ENCODE results near the gene DRD2. TPM values are rescaled to one million over a fixed set of nuclear protein-coding genes. Genes with fewer than 3 reads are reported as not detected.

DRD2 gene
- total and polyA plus RNA-seq, 9 donors: 0.07 to 0.32 (median 0.15) TPM; not detected in 2

DNA sequence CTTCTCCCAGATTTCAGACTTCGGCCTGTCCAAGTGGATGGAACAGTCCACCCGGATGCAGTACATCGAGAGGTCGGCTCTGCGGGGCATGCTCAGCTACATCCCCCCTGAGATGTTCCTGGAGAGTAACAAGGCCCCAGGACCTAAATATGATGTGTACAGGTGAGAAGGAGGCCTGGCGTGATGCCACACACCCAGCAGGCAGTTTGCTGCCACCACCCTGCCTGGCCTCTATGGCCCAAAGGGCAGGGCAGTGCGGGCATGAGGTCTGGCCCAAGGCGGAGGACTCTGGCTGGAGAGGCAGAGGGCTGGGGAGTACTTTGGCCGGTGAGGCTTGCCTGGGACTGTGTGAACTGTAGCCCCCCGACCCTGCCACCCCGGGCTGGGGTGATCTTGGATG, 80.3 kb downstream of the DRD2 start:
- no peak for DNase-seq
- no peaks in the 10 kb centered on the region for H3K4me1 ChIP-seq (ENCODE audit: control insufficient read depth, insufficient read depth, low read length)
- no peak overlapping the region for H3K27ac ChIP-seq (ENCODE audit: low read length)
- H3K27me3 ChIP-seq (ENCODE audit: control insufficient read depth, insufficient read depth, low read length): no peaks in the 10 kb centered on the region
- 83% methylated on average over 6 of the region's 11 CpGs for WGBS (ENCODE audit: insufficient coverage)
- H3K4me3 ChIP-seq (ENCODE audit: low read length): no peak overlapping the region
- H3K36me3 ChIP-seq (ENCODE audit: control insufficient read depth, insufficient read depth, low read length): no peaks in the 10 kb centered on the region
- H3K9me3 ChIP-seq (replicated peaks; ENCODE audit: control insufficient read depth, low read depth, low read length): no peaks in the 10 kb centered on the region

DNA sequence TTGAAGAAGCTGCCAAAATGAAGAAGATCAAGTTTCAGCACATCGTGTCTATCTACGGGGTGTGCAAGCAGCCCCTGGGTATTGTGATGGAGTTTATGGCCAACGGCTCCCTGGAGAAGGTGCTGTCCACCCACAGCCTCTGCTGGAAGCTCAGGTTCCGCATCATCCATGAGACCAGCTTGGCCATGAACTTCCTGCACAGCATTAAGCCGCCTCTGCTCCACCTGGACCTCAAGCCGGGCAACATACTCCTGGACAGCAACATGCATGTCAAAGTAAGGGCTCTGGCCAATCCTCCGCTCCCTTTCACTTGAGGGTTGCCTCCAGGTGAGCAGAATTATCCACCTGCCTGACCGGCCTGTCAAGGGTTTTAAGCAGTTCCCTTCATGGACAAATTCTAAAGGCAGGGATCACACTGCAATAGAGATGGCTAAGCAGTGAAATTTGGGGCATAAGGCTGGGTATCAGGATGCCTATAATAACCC, 81.7 kb downstream of the DRD2 start:
- H3K4me1 ChIP-seq (ENCODE audit: control insufficient read depth, insufficient read depth, low read length): no peaks in the 10 kb centered on the region
- no peaks in the 10 kb centered on the region for H3K9me3 ChIP-seq (replicated peaks; ENCODE audit: control insufficient read depth, low read depth, low read length)
- 57% methylated on average over 7 of the region's 8 CpGs for WGBS (ENCODE audit: insufficient coverage)
- no peaks in the 10 kb centered on the region for H3K36me3 ChIP-seq (ENCODE audit: control insufficient read depth, insufficient read depth, low read length)
- peaks cover under 1% of the 10 kb centered on the region for H3K27me3 ChIP-seq (ENCODE audit: control insufficient read depth, insufficient read depth, low read length)
- no peak overlapping the region for H3K27ac ChIP-seq (ENCODE audit: low read length)
- no peak overlapping the region for H3K4me3 ChIP-seq (ENCODE audit: low read length)
- no peak for DNase-seq

DNA sequence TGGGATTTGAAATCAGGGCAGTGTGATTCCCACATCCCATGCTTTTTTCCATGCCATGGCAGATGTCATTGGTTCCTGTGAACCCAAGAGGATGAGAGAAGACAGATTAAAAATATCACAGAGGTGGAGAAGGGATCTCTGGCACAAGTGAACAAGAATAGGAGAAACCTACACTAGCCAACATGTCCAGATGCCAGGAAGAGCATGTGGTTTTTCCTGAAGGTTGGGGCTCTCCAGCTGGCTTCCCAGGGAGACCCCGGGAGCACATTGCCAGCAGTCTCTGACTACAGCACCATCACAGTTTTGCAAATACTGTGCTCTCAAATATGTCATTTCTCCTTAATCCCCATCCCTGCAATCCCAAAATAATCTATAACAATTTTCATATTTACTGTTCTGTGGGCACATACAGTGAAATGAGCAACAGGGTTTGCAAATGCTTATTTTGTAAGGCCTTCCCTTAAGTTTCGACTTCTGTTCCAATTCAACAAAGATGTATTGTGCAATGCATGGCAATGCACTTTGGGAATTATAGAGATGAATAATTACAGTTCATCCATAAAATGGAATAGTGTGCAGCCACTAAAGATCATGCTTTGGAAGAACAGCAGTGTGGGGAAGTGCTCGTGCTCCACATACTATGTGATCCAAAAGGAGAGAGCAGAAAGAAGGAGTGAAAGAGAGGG, 82.8 kb downstream of the DRD2 start:
- peaks cover 12% of the 10 kb centered on the region for H3K27me3 ChIP-seq (ENCODE audit: control insufficient read depth, insufficient read depth, low read length)
- no peak overlapping the region for H3K4me3 ChIP-seq (ENCODE audit: low read length)
- no CpG with 5 or more reads among the region's 3 CpGs for WGBS (ENCODE audit: insufficient coverage)
- H3K4me1 ChIP-seq (ENCODE audit: control insufficient read depth, insufficient read depth, low read length): peaks cover 5% of the 10 kb centered on the region
- DNase-seq: no peak
- H3K9me3 ChIP-seq (replicated peaks; ENCODE audit: control insufficient read depth, low read depth, low read length): no peaks in the 10 kb centered on the region
- H3K27ac ChIP-seq (ENCODE audit: low read length): no peak overlapping the region
- H3K36me3 ChIP-seq (ENCODE audit: control insufficient read depth, insufficient read depth, low read length): no peaks in the 10 kb centered on the region

DNA sequence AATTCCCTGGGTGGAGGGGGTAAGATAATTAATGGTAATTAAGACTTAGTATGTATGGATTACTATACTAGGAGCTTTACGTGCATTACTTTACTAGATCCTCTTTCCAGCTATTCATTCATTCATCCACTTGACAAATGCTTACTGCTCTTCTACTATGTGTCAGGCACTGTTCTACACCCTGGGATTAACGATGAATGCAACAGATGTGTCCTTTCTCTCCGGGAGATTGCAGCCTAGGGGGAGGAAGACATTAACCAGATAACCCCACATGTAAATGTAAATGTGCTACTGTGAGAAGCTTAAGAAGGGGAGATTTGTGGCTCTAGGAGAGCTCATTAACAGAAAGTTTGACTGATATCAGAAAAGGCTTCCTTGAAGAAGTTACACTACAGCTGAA, 85.9 kb downstream of the DRD2 start:
- H3K9me3 ChIP-seq (replicated peaks; ENCODE audit: control insufficient read depth, low read depth, low read length): no peaks in the 10 kb centered on the region
- no peaks in the 10 kb centered on the region for H3K36me3 ChIP-seq (ENCODE audit: control insufficient read depth, insufficient read depth, low read length)
- H3K4me1 ChIP-seq (ENCODE audit: control insufficient read depth, insufficient read depth, low read length): peaks cover 10% of the 10 kb centered on the region
- H3K4me3 ChIP-seq (ENCODE audit: low read length): no peak overlapping the region
- no peak for DNase-seq
- peaks cover 20% of the 10 kb centered on the region for H3K27me3 ChIP-seq (ENCODE audit: control insufficient read depth, insufficient read depth, low read length)
- no CpG with 5 or more reads among the region's 3 CpGs for WGBS (ENCODE audit: insufficient coverage)
- no peak overlapping the region for H3K27ac ChIP-seq (ENCODE audit: low read length)

DNA sequence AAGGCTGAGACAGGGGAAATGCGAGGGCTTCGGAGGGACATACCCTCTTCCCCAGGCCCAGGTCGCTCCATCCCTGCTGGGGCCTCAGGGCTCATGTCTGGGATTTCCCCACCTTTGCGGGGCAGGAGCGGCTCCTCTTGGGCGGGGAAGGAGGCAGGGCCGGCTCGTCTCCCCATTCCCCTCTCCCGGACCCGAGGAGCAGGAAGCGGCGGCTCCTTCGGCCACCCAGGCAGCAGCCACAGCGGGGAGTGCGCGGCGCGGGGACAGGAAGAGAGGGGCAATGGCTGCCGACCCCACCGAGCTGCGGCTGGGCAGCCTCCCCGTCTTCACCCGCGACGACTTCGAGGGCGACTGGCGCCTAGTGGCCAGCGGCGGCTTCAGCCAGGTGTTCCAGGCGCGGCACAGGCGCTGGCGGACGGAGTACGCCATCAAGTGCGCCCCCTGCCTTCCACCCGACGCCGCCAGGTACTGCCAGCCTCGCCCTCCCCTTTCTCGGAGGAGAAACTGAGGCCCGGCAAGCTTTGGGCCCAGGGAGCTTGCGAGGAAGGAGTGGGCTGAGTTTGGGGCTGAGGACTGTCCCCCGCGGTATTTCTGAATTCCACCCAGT, 87.5 kb downstream of the DRD2 start, which contains the start of gene ANKK1:
TSS of gene ANKK1 (plus strand) at position 175 of the 607 bp plus-strand sequence. CDS start at position 281, 106 bp downstream.
- Histone ChIP-seq H3K4me1 (ENCODE audit: control insufficient read depth, insufficient read depth, low read length) (peaks cover 10% of the 10 kb centered on the region), H3K27me3 (ENCODE audit: control insufficient read depth, insufficient read depth, low read length) (peaks cover 20% of the 10 kb centered on the region), H3K4me3 (ENCODE audit: low read length) (no peak within 1 kb of the TSS), H3K9me3 (replicated peaks; ENCODE audit: control insufficient read depth, low read depth, low read length) (no peaks in the 10 kb centered on the region), H3K36me3 (ENCODE audit: control insufficient read depth, insufficient read depth, low read length) (no peaks in the 10 kb centered on the region), H3K27ac (ENCODE audit: low read length) (no peak within 1 kb of the TSS)
- 5% methylated on average over 41 of the region's 46 CpGs for WGBS (ENCODE audit: insufficient coverage)
- peak; percentile 7 for DNase-seq

DNA sequence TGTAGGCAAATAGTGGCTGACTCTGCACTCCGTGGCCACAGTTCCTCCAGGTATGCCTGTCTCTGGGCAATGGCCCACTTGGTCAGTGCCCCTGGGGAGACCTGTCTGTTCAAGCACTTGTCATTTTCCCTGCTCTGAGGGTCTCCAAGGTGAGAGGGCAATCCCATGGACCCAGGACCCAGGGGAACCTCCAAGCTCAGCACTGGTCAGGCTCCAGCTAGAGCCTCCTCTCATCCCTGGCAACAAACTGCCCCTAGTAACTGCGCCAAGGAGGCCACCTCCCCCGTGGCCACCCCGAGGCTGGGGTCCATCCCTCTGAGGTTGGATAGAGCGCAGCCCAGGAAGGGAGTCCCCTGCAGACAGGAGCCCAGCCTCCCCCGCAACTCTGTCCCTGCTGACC, 88.3 kb downstream of the DRD2 start:
- H3K9me3 ChIP-seq (replicated peaks; ENCODE audit: control insufficient read depth, low read depth, low read length): no peaks in the 10 kb centered on the region

DNA sequence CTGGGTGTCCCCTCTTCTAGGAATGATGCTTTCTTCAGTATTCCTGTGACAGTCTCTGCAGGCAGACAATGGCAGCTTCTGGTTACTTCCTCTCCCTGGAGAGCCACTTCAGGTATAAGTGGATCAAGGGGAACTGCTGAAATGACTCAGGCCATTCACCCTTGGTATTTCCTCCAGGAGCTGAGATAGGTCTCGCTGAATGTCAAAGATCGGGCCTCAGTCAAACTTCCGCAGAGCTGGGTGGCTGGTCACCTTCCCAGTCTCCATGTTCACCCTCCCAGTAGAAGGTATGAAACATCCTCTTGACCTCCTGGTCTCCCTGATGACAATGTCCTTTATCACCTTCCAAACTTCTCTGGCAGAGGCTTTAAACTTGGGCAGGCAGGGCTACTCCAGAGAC, 89.4 kb downstream of the DRD2 start:
- H3K4me1 ChIP-seq (ENCODE audit: control insufficient read depth, insufficient read depth, low read length): peaks cover 10% of the 10 kb centered on the region
- peaks cover 20% of the 10 kb centered on the region for H3K27me3 ChIP-seq (ENCODE audit: control insufficient read depth, insufficient read depth, low read length)
- no peak for DNase-seq
- 100% methylated on average over 2 of the region's 3 CpGs for WGBS (ENCODE audit: insufficient coverage)
- H3K36me3 ChIP-seq (ENCODE audit: control insufficient read depth, insufficient read depth, low read length): no peaks in the 10 kb centered on the region
- H3K27ac ChIP-seq (ENCODE audit: low read length): no peak overlapping the region
- no peak overlapping the region for H3K4me3 ChIP-seq (ENCODE audit: low read length)
- H3K9me3 ChIP-seq (replicated peaks; ENCODE audit: control insufficient read depth, low read depth, low read length): no peaks in the 10 kb centered on the region

More for the DNA sequence above, 88.3 kb downstream of the DRD2 start:
- DNase-seq: no peak
- Histone ChIP-seq H3K4me3 (ENCODE audit: low read length) (no peak overlapping the region), H3K27me3 (ENCODE audit: control insufficient read depth, insufficient read depth, low read length) (peaks cover 20% of the 10 kb centered on the region), H3K27ac (ENCODE audit: low read length) (no peak overlapping the region), H3K36me3 (ENCODE audit: control insufficient read depth, insufficient read depth, low read length) (no peaks in the 10 kb centered on the region), H3K4me1 (ENCODE audit: control insufficient read depth, insufficient read depth, low read length) (peaks cover 10% of the 10 kb centered on the region)
- WGBS (ENCODE audit: insufficient coverage): 77% methylated on average over 6 of the region's 6 CpGs

DNA sequence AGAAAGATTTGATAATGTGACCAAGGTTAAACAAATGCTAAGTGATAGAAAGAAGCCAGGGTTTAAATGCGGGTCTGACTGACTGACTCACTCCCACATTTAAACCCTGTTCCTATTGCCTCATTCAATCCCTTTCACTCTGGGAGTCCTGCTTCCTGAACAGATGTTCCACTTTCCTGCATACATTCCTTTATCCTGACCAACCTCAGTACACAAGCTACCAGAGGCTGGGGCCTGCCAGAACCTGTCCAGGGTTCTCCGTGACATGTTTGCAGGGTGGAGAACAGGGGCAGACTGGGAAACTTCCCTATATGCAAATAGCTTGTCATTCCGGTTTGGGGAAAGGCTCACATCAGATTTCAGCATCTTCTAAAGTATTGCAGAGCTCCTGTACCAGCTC, 90.6 kb downstream of the DRD2 start:
- H3K36me3 ChIP-seq (ENCODE audit: control insufficient read depth, insufficient read depth, low read length): no peaks in the 10 kb centered on the region
- DNase-seq: peak; percentile 18
- H3K4me3 ChIP-seq (ENCODE audit: low read length): no peak overlapping the region
- 30% methylated on average over 2 of the region's 3 CpGs for WGBS (ENCODE audit: insufficient coverage)
- no peaks in the 10 kb centered on the region for H3K9me3 ChIP-seq (replicated peaks; ENCODE audit: control insufficient read depth, low read depth, low read length)
- peaks cover 10% of the 10 kb centered on the region for H3K4me1 ChIP-seq (ENCODE audit: control insufficient read depth, insufficient read depth, low read length)
- no peak overlapping the region for H3K27ac ChIP-seq (ENCODE audit: low read length)
- peaks cover 20% of the 10 kb centered on the region for H3K27me3 ChIP-seq (ENCODE audit: control insufficient read depth, insufficient read depth, low read length)

DNA sequence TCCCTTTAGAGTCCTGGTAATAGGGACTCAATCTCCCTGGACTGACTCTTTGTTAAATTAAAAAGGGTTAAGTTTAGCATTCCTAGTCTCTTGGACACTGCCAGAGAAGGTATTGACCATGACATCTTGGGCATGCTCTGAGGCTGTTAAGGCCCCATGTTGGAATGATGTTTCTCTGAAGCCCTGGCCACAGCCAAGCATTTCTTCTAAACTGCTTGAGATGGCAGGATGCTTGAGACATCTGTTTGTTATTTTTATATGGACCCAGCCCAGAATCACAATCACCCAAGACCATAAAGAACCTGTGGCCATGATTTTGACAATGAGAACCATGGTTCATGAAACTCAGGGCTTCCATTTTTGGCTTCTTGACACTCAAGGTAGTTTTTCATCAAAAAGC, 93.1 kb downstream of the DRD2 start:
- H3K4me3 ChIP-seq (ENCODE audit: low read length): no peak overlapping the region
- no peaks in the 10 kb centered on the region for H3K9me3 ChIP-seq (replicated peaks; ENCODE audit: control insufficient read depth, low read depth, low read length)
- H3K27ac ChIP-seq (ENCODE audit: low read length): no peak overlapping the region
- H3K4me1 ChIP-seq (ENCODE audit: control insufficient read depth, insufficient read depth, low read length): peaks cover 12% of the 10 kb centered on the region
- no peaks in the 10 kb centered on the region for H3K36me3 ChIP-seq (ENCODE audit: control insufficient read depth, insufficient read depth, low read length)
- no peak for DNase-seq
- H3K27me3 ChIP-seq (ENCODE audit: control insufficient read depth, insufficient read depth, low read length): peaks cover 6% of the 10 kb centered on the region

DNA sequence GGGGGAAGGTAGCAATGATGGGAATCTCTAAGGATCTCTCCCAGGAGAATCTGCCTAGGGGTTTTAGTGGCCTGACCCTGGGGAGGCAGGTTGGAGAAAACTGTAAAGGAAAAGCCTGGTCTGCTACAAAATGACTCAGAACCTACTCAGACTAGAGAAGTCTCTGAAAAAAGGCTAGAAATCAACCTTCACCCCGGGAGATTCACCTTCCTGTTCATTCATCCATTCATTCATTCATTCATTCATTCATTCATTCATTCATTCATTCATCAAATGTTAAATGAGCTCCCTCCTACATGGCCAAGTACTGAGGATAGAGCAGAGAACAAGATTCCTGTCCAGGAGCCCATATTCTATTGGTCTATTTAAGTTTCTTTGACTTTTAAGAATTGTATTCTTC, 96.5 kb downstream of the DRD2 start:
- Histone ChIP-seq H3K9me3 (replicated peaks; ENCODE audit: control insufficient read depth, low read depth, low read length) (no peaks in the 10 kb centered on the region), H3K27ac (ENCODE audit: low read length) (no peak overlapping the region), H3K36me3 (ENCODE audit: control insufficient read depth, insufficient read depth, low read length) (no peaks in the 10 kb centered on the region), H3K4me3 (ENCODE audit: low read length) (no peak overlapping the region), H3K27me3 (ENCODE audit: control insufficient read depth, insufficient read depth, low read length) (no peaks in the 10 kb centered on the region), H3K4me1 (ENCODE audit: control insufficient read depth, insufficient read depth, low read length) (peaks cover 10% of the 10 kb centered on the region)
- WGBS (ENCODE audit: insufficient coverage): 100% methylated on average over 1 of the region's 1 CpG
- no peak for DNase-seq

Measured in muscle of leg (tissue), 11 donors.